Peyer's patch (tissue), 4 donors: ENCODE measurements around the gene SHC1. TPM values are rescaled to one million over a fixed set of nuclear protein-coding genes. Genes with fewer than 3 reads are reported as not detected.
"Not testable (repeated sequence)": the region's sequence is repeated elsewhere in the genome, so short reads cannot be mapped to it uniquely, and the experiment has no call there.

Source experiments
- DNase-seq, 3 donors: peaks; one replicate each; pipeline ENCODE4 v3.0.0-alpha.2; 2017 to 2019
- H3K27ac ChIP-seq, 4 donors: fragments of 200-600 bp; sonication (generic); one replicate each; pipeline ENCODE4 v1.5.1; 2016 to 2019
- H3K27me3 ChIP-seq, 2 donors: fragments of 200-600 bp; sonication (generic); one replicate each; pipeline ENCODE4 v1.5.1; 2019
- H3K36me3 ChIP-seq, 3 donors: fragments of 200-600 bp; sonication (generic); one replicate each; pipeline ENCODE4 v1.5.1; 2016 to 2019
- H3K4me1 ChIP-seq, 4 donors: fragments of 200-600 bp; sonication (generic); one replicate each; pipeline ENCODE4 v1.5.1; 2016 to 2019
- H3K4me3 ChIP-seq, 4 donors: fragments of 200-600 bp; sonication (generic); 1 replicate in 3 of 4; 2 replicates in 1 of 4; pipeline ENCODE4 v1.5.1; 2016 to 2019; ENCODE audit warnings: mild to moderate bottlenecking in 1 of 4
- H3K9me3 ChIP-seq, 4 donors: fragments of 200-600 bp; sonication (generic); one replicate each; pipeline ENCODE4 v1.5.1; 2016 to 2019; ENCODE audit warnings: mild to moderate bottlenecking in 1 of 4
- CTCF ChIP-seq, 6 experiments: fragments of 450-650 bp in 4 of 6; fragments of 200-600 bp in 2 of 6; sonication (generic) in 1 of 6; IDR thresholded peaks; one replicate each; pipeline ENCODE4 v1.5.1; 2017 to 2019; ENCODE audit warnings: antibody characterized with exemption in 6 of 6, mild to moderate bottlenecking in 3 of 6, moderate library complexity in 1 of 6
- POLR2A ChIP-seq, 2 donors: fragments of 450-650 bp; IDR thresholded peaks; one replicate each; pipeline ENCODE4 v1.5.1; 2017; ENCODE audit warnings: antibody characterized with exemption in 2 of 2, mild to moderate bottlenecking in 2 of 2, moderate library complexity in 2 of 2
- total RNA-seq, 4 donors: library from RNA; depleted of rRNA; stranded (reverse); fragments of >200 nt; gene quantifications; one replicate each; pipeline ENCODE4 v1.1.0, GENCODE V29; 2016

Gene SHC1
- total RNA-seq, 4 donors from 2014 or later: 56.9 to 150 (median 104) TPM

GRCh38 chr1:154995301-154995983 is 24.9 kb upstream of the SHC1 start:
- H3K9me3 ChIP-seq, H3K4me3 ChIP-seq, H3K27me3 ChIP-seq, H3K27ac ChIP-seq: not testable (repeated sequence)
- TF ChIP-seq CTCF (IDR thresholded peaks at IDR 0.05): peak in 4 of 6 experiments; percentile 16 to 31 (median 29)
- DNase-seq: peak in 2 of 3 donors; percentile 54 to 73
- peaks cover 0 to 13% (median 0%) of the 10 kb centered on the region in 3 donors for H3K36me3 ChIP-seq
- H3K4me1 ChIP-seq: peaks cover 0 to 16% (median 3%) of the 10 kb centered on the region in 4 donors

- TF ChIP-seq CTCF (IDR thresholded peaks at IDR 0.05) (no peak), POLR2A (IDR thresholded peaks at IDR 0.05) (no peak)
- Histone ChIP-seq H3K4me3 (no peak overlapping the region), H3K36me3 (peaks cover 0 to 19% (median 0%) of the 10 kb centered on the region in 3 donors), H3K27me3 (no peaks in the 10 kb centered on the region), H3K27ac (no peak overlapping the region), H3K9me3 (no peaks in the 10 kb centered on the region), H3K4me1 (peaks cover 0 to 10% (median 2%) of the 10 kb centered on the region in 4 donors)
- peak in 1 of 3 donors; percentile 37 for DNase-seq
These were observed 24.0 kb upstream of the SHC1 start for GRCh38 chr1:154994591-154994990.

GRCh38 chr1:154994269-154994587 is 23.7 kb upstream of the SHC1 start:
- DNase-seq: no peak
- H3K27ac ChIP-seq: no peak overlapping the region
- H3K4me1 ChIP-seq: peaks cover 0 to 10% (median under 1%) of the 10 kb centered on the region in 4 donors
- H3K36me3 ChIP-seq: peaks cover 0 to 19% (median 0%) of the 10 kb centered on the region in 3 donors
- TF ChIP-seq POLR2A (IDR thresholded peaks at IDR 0.05) (no peak), CTCF (IDR thresholded peaks at IDR 0.05) (no peak)
- no peaks in the 10 kb centered on the region for H3K27me3 ChIP-seq
- H3K9me3 ChIP-seq: no peaks in the 10 kb centered on the region
- no peak overlapping the region for H3K4me3 ChIP-seq

- TF ChIP-seq POLR2A (IDR thresholded peaks at IDR 0.05) (no peak), CTCF (IDR thresholded peaks at IDR 0.05) (no peak)
- H3K4me1 ChIP-seq: peaks cover 0 to 10% (median 0%) of the 10 kb centered on the region in 4 donors
- DNase-seq: peak in 1 of 3 donors; percentile 34
- H3K36me3 ChIP-seq: peaks cover 0 to 19% (median 0%) of the 10 kb centered on the region in 3 donors
- no peak within 1 kb of the TSS for H3K27ac ChIP-seq
- H3K4me3 ChIP-seq: no peak within 1 kb of the TSS
- H3K9me3 ChIP-seq: no peaks in the 10 kb centered on the region
- H3K27me3 ChIP-seq: no peaks in the 10 kb centered on the region
These were observed 23.2 kb upstream of the SHC1 start, which contains the start of gene LENEP for GRCh38 chr1:154993572-154994268. Gene LENEP, plus strand, starts transcription at chr1:154993586. Its CDS starts 22 bp downstream, at chr1:154993608.

GRCh38 chr1:154992721-154993571 is 22.4 kb upstream of the SHC1 start:
- peak in 1 of 3 donors; percentile 49 for DNase-seq
- Histone ChIP-seq H3K4me3 (no peak overlapping the region), H3K27ac (no peak overlapping the region), H3K27me3 (no peaks in the 10 kb centered on the region), H3K9me3 (no peaks in the 10 kb centered on the region), H3K36me3 (peaks cover 0 to 27% (median 0%) of the 10 kb centered on the region in 3 donors), H3K4me1 (peaks cover 0 to 17% (median 0%) of the 10 kb centered on the region in 4 donors)
- TF ChIP-seq CTCF (IDR thresholded peaks at IDR 0.05) (no peak), POLR2A (IDR thresholded peaks at IDR 0.05) (no peak)
